Measurements from ENCODE around the gene AKT3.
"Not testable (repeated sequence)": the region's sequence is repeated elsewhere in the genome, so short reads cannot be mapped to it uniquely, and the experiment has no call there.

The AKT3 gene

GRCh38 chr1:243783714-243784113 lies 66.3 kb downstream of the AKT3 start:
- DNase-seq (ENCODE audit: low spot score) = no peak

- DNase-seq (ENCODE audit: low spot score) = not testable (repeated sequence)
Observed at GRCh38 chr1:243772361-243773050, 77.5 kb downstream of the AKT3 start.

- no peak for DNase-seq (ENCODE audit: low spot score)
Observed at GRCh38 chr1:243770860-243771259, 79.2 kb downstream of the AKT3 start.

GRCh38 chr1:243765676-243766075 lies 84.4 kb downstream of the AKT3 start:
- no peak for DNase-seq (ENCODE audit: low spot score)

- no peak for DNase-seq (ENCODE audit: low spot score)
Observed at GRCh38 chr1:243763806-243764205, 86.2 kb downstream of the AKT3 start.

GRCh38 chr1:243758647-243759046 lies 91.4 kb downstream of the AKT3 start:
- DNase-seq (ENCODE audit: low spot score) = no peak

GRCh38 chr1:243756529-243756928 lies 93.5 kb downstream of the AKT3 start:
- no peak for DNase-seq (ENCODE audit: low spot score)

- DNase-seq (ENCODE audit: low spot score) = no peak
Observed at GRCh38 chr1:243754348-243754747, 95.7 kb downstream of the AKT3 start.

- no peak for DNase-seq (ENCODE audit: low spot score)
Observed at GRCh38 chr1:243751506-243751905, 98.5 kb downstream of the AKT3 start.

GRCh38 chr1:243748706-243749283 lies 101.2 kb downstream of the AKT3 start:
- DNase-seq (ENCODE audit: low spot score) = peak; percentile 77

- no peak for DNase-seq (ENCODE audit: low spot score)
Observed at GRCh38 chr1:243748227-243748626, 101.8 kb downstream of the AKT3 start.

GRCh38 chr1:243746751-243747150 lies 103.3 kb downstream of the AKT3 start:
- no peak for DNase-seq (ENCODE audit: low spot score)

GRCh38 chr1:243745356-243745755 lies 104.7 kb downstream of the AKT3 start:
- DNase-seq (ENCODE audit: low spot score) = no peak

- DNase-seq (ENCODE audit: low spot score) = peak; percentile 65
Observed at GRCh38 chr1:243742819-243743218, 107.2 kb downstream of the AKT3 start.

GRCh38 chr1:243740255-243740999 lies 109.6 kb downstream of the AKT3 start:
- no peak for DNase-seq (ENCODE audit: low spot score)

GRCh38 chr1:243739335-243740003 lies 110.6 kb downstream of the AKT3 start:
- DNase-seq (ENCODE audit: low spot score) = no peak

GRCh38 chr1:243738020-243738419 lies 112.0 kb downstream of the AKT3 start:
- no peak for DNase-seq (ENCODE audit: low spot score)

GRCh38 chr1:243735457-243735856 lies 114.6 kb downstream of the AKT3 start:
- no peak for DNase-seq (ENCODE audit: low spot score)

GRCh38 chr1:243734308-243734695 lies 115.7 kb downstream of the AKT3 start:
- DNase-seq (ENCODE audit: low spot score) = no peak

GRCh38 chr1:243733670-243734307 lies 116.3 kb downstream of the AKT3 start:
- DNase-seq (ENCODE audit: low spot score) = no peak

GRCh38 chr1:243732637-243733036 lies 117.4 kb downstream of the AKT3 start:
- no peak for DNase-seq (ENCODE audit: low spot score)

- DNase-seq (ENCODE audit: low spot score) = no peak
Observed at GRCh38 chr1:243731974-243732625, 117.9 kb downstream of the AKT3 start.
